D721Med (cell line): ENCODE measurements around the gene PREX1.

ENCODE experiments used
- DNase-seq: peaks from one replicate; pipeline ENCODE4 v3.0.0; 2011; ENCODE audit warnings: low spot score; ENCODE audit not compliant: insufficient read length
- FAIRE-seq: peaks from 2 replicates; lab custom pipeline; 2011; peaks lifted over from hg19 to GRCh38; lab: Jason Lieb, UNC
- CTCF ChIP-seq: IDR thresholded peaks from 2 replicates; pipeline ENCODE4 v1.5.1; 2012; ENCODE audit warnings: mild to moderate bottlenecking, control low read depth; ENCODE audit not compliant: insufficient read depth; ENCODE audit errors: missing control alignments

Gene PREX1

GRCh38 chr20:48774696-48775095 is 53.1 kb downstream of the PREX1 start:
- DNase-seq (no peak), FAIRE-seq (no peak)
- no peak for TF ChIP-seq CTCF

GRCh38 chr20:48773837-48774418 is 53.9 kb downstream of the PREX1 start:
- DNase-seq (no peak), FAIRE-seq (no peak)
- no peak for TF ChIP-seq CTCF

- DNase-seq (no peak), FAIRE-seq (no peak)
- TF ChIP-seq CTCF: no peak
Measured at GRCh38 chr20:48772183-48772976, 55.4 kb downstream of the PREX1 start.

- DNase-seq (no peak), FAIRE-seq (no peak)
- no peak for TF ChIP-seq CTCF
Measured at GRCh38 chr20:48771542-48771941, 56.3 kb downstream of the PREX1 start.

GRCh38 chr20:48770700-48771442 is 56.9 kb downstream of the PREX1 start:
- TF ChIP-seq CTCF: no peak
- DNase-seq: no peak
- no peak for FAIRE-seq

GRCh38 chr20:48769069-48769983 is 58.5 kb downstream of the PREX1 start:
- FAIRE-seq: no peak
- TF ChIP-seq CTCF: no peak
- DNase-seq: no peak
